Glomerular visceral epithelial cell (primary cell): ENCODE results near the gene CLN6.

Experiments used
- DNase-seq: peaks from one replicate; pipeline ENCODE4 v3.0.0-alpha.2; 2016; ENCODE audit errors: extremely low spot score

Gene CLN6

DNA sequence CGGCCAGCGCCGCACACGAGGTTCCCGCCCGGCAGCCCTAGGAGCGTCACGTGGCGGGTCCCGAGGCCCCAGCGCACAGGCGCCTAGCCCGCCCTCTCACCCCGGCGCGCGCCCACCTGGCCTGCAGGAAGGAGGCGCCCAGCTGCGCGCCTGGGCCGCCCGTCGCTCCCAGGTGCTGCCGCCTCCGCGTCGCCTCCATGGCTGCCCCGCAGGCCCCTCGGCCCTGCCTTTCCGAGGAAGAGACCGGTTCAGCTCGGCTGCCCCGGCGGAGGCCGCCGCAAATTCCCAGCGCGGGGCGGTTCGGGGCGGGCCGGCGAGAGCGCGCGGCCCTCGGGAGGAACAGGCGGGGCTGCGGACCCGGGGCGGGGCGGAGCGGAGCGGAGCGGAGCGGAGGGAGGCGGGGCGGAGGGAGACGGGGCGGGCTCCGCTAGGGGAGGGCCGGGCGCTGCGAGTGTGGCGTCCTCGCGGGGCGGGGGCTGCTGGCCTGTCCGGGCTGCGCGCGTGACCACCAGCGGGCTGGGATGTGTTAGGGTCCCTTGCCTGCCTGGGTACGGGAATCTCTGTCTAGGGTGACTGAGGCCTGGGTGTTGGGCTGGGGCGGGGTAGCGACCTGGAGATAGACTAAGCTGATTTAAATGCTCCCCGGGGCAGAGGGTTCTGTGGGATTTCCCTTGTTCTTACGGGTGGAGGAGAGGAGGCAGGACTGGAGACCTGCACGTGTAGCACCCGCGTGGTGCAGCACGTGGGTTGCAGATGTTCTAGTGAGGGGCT, at the start of gene CLN6:
TSS of gene CLN6 (minus strand) at position 343 of the 771 bp plus-strand sequence. CDS start at position 199, 144 bp downstream.
- DNase-seq, result peak; percentile 87

GRCh38 chr15:68278595-68279405, 49.3 kb upstream of the CLN6 start:
- DNase-seq, result peak; percentile 52

DNA sequence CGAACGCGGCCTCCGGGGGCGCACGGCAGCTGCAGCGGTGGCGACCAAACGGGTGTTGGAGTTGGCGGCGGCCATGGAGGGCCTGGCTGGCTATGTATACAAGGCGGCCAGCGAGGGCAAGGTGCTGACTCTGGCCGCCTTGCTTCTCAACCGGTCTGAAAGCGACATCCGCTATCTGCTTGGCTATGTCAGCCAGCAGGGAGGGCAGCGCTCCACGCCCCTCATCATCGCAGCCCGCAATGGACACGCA, 48.7 kb upstream of the CLN6 start:
- DNase-seq, result no peak

DNA sequence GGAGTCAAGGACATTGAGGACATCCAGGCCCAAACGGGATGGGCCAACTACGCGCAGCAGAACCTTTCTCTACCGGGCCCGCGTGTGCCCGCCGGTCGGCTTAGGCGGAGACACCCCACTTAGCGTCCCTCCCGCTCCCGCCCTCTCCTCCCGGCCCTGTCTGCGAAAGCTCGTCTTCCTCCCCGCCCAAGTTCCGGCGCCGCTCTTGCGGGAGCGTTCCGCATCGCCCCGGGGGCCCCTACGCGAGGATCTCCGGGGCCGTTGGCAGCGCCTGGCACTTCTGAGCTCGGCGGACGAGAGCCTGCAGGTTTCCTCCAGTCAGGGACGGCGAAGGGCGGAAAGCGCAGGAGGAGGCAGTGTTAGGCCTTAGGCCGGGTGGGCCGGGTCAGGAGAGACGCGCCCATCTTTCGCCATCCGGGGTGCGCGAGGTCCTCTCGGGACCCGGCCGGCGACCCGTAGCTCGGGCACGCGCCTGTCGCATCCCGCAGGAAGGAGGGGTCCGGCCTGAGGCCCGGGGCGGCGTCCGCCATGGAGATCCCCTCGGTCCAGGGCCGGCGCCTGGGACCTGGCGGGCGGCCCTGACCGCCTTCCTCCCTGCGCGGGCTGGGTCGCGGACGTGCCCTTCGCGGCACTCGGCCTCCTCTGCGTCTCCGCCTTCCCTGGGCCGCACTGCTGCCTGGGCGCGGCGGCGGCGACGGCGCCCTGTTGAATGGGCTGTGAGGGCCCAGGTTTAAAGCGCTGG, 48.2 kb upstream of the CLN6 start, which contains the start of gene FEM1B:
TSS of gene FEM1B (plus strand) at position 143 of the 742 bp plus-strand sequence. CDS start 673 bp downstream, outside the sequence.
- DNase-seq, result peak; percentile 91

DNA sequence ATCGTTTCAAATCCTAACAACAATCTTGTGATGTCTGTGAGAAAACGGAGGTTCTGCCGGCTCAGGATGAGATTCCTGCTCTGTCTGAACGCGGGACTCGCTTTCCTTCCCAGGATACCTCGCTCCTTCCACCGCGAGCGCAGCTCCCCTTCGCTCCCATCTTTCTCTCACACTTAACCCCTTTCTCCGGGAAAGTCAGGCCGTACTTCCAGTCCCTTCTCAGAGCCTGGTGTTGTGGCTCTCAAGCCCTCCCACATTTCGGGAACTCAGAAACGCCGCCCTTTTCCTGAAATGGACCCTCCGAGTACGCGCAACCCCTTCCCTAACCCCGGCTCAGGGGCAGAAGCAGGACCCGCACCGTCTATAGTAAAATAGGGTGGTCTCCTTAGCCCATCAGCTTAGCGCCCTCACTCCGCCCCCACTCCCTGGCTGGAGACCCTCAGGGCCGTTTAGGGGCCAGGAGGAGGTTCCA, 47.6 kb upstream of the CLN6 start:
- peak; percentile 57 for DNase-seq

- DNase-seq, result no peak
Measured at GRCh38 chr15:68276668-68277067, 47.1 kb upstream of the CLN6 start.

DNA sequence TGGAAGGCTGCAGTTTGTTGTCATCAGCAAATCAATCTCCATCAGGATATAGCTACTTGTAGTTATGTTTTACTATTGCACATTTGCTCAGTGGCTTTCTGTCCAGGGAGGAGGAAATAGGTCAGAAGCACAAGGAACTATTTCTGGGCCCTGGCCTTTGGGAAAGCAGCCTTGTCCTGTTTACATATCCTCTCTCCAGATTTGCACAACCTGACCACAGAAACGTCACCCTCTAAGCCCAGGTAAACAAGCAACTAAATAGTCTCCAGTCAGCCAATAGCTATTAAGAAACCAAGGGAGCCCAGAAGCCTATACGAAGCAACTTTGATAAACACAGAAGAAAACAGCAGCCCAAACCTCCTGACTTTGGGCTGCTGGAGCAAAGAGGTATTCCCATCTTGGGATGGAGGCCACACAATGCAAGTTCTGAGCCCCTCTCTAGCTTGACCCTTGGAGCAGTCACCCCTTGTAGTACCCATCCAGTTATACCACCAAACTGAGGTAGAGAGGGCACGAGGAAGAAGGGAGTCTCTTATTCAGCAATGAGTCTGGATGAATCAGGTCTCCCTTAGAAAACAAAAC, 45.7 kb upstream of the CLN6 start:
- no peak for DNase-seq

- no peak for DNase-seq
Measured at GRCh38 chr15:68274201-68274848, 44.8 kb upstream of the CLN6 start.

DNA sequence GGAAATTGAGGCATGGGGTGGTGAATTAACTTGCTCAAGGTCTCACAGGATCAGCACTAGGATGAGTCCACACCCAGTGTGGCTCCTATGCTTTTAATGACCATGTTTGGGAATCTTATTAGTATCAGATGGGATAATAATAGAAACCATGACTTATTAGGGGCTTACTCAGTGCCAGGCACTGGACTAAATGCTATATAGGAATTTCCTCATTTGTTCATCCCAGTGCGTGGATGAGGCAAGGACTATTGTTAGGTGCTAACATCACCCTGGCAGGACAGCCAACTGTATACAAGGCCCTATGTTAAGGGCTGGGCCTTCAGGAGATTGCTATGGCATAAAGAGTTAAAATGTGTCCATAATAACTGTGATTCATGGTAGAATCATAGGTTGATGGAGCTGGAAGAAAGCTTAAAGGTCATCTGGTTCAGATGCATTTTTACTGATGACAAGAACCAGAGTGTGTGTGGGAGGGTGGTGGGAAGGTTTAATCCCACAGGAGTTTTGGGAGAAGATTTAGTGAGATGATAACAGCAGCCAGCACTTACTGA, 43.3 kb upstream of the CLN6 start:
- no peak for DNase-seq

DNA sequence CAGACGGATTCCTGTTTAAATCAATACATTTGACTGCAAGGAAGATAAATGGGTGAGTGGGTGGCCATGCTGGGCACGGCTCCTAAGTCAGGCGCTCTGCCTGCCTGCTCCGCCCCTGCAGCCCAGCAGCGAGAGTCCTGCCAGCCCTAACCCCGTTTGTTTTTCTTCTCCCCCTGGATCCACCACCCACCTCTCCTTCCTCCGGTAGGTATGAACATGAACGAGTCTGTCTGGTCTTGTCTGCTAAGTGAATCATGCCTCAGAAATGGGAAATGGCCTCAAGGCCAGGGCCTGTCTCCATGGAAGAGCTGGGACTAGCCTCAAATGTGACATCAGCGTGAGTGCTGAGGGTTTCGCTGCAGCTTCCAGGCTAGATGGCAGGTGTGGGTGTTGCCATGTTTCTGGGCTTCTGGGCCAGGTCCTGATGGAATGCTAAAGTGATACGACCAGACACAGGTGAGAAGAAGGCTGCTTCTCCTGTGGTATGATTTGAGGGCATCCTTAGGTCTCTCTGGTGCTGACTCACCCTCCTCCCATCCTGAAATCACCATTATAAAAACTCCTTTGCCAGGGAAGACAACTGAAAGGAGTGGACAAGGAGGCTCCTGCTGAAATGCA, 42.4 kb upstream of the CLN6 start:
- DNase-seq, result peak; percentile 85

GRCh38 chr15:68268405-68268804, 38.9 kb upstream of the CLN6 start:
- DNase-seq, result no peak

- no peak for DNase-seq
Measured at GRCh38 chr15:68265674-68266073, 36.1 kb upstream of the CLN6 start.

DNA sequence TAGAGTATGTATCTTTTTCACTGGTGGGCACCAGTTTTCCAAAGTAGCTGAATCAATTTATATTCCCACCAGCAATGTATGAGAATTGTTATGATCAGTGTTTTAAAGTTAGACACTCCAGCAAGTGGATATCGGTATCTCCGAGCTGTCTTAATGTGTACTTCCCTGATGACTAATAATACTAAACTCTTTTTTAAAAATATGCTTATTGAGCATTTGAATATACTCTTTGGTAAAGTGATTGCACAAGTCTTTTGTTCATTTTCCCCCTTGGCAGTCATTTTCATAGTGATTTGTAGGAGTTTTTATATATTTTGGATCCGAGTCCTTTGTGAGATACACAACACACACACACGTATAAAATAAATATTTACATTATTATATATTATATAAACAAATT, 35.6 kb upstream of the CLN6 start:
- DNase-seq, result no peak

GRCh38 chr15:68264282-68264681, 34.8 kb upstream of the CLN6 start:
- no peak for DNase-seq

DNA sequence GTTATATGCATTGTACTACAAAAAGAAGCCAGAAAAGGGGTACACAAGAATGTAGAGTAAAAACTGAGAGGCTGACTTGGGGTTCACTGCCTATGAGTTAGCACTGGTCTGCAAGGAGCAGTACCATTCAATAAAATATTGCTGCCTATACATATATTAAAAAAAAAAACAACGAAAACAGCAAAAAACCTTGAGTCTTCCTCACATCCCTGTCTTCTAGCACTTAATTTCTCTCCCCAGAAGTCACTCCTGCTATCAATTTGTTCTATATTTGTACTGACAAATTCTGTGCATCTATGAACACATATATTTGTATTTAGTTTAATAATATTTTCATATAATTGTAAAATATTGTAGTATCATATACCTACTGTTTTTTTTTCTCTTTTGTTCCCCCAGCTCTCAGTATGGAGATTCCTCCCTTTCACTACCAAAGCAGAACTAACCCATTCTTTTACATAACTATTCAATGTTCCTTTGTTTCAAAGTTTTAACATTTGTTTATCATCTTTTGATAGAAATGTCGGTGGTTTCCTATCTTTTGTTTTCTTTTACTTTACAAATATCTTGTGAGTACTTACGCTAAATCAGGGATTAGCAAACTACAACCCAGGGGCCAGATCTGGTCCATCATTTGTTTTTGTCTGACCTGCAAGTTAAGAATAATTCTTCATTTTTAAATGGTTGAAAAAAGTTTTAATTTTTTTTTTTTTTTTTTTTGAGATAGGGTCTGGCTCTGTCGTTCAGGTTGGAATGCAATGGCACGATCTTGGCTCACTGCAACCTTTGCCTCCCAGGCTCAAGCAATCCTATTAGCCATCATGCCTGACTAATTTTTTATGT, 33.2 kb upstream of the CLN6 start:
- DNase-seq, result no peak

GRCh38 chr15:68261980-68262379, 32.5 kb upstream of the CLN6 start:
- no peak for DNase-seq

GRCh38 chr15:68261241-68261640, 31.7 kb upstream of the CLN6 start:
- no peak for DNase-seq

DNA sequence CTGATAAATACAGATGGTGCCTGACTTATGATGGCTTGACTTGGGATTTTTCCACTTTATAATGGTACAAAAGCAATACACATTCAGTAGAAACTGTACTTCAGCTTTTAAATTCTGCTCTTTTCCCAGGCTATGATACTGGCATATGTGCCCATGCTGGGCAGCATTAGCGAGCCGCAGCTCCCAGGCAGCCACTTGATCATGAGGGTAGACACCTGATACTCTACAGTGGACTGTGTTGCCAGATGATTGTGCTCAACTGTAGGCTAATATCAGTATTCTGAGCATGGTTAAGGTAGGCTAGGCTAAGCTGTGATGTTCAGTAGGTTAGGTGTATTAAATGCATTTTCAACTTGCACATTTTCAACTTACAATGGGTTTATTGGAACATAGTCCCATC, 30.4 kb upstream of the CLN6 start:
- no peak for DNase-seq

GRCh38 chr15:68258692-68259091, 29.2 kb upstream of the CLN6 start:
- no peak for DNase-seq
